Islet of Langerhans (tissue), 1 donor: ENCODE results near the gene MBP.
"Not testable (repeated sequence)": the region's sequence is repeated elsewhere in the genome, so short reads cannot be mapped to it uniquely, and the experiment has no call there.

Experiments
- FAIRE-seq: peaks from one replicate; lab custom pipeline; 2011; peaks lifted over from hg19 to GRCh38; lab: Jason Lieb, UNC

Gene MBP

DNA sequence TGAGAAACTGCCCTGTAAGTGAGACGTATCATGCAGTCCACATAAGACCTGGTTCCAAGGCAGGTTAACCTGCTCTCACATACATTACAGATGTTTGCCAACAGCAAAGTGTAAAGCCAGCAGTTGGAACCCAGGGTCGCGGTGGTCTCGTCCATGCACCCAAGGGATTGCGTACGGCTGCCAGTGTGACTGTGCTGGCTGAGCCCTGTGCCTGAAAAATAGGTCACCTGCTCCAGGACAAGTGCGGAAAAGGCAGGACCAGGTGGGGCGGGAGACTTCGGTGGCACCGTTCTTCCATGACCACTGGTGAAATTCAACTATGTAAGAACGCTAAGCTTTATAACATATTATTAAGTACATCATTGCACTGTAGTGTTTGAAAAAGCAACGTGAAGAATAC, 110.5 kb downstream of the MBP start:
- no peak for FAIRE-seq

DNA sequence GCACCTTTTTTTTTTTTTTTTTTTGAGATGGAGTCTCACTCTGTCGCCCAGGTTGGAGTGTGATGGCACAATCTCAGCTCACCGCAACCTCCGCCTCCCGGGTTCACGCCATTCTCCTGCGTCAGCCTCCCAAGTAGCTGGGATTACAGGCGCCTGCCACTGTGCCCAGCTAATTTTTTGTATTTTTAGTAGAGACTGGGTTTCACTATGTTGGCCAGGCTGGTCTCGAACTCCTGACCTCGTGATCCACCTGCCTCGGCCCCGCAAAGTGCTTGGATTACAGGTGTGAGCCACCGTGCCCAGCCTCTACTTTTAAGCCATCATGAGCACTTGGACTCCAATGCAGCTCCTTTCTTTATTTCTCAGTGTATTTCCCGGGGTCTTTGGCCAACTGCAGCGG, 111.1 kb downstream of the MBP start:
- not testable (repeated sequence) for FAIRE-seq

DNA sequence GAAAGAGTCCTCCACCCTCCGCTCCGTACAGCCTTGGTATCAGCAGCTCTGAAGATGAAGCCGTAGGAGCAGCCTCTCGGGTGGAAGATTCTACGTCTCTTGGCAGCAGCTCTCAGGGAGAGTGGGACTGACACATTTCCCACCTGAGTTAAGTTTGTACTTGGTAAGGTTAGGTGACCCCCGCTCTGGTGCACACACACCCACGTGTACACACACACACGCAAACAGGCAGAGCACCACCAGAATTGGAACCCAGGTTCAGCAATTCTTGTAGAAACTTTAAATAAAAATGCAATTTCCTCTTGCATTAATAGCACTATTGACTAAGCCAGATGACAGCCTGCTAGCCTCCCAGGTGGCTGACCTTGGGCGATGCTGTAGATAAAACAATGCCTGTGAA, 111.5 kb downstream of the MBP start:
- no peak for FAIRE-seq

DNA sequence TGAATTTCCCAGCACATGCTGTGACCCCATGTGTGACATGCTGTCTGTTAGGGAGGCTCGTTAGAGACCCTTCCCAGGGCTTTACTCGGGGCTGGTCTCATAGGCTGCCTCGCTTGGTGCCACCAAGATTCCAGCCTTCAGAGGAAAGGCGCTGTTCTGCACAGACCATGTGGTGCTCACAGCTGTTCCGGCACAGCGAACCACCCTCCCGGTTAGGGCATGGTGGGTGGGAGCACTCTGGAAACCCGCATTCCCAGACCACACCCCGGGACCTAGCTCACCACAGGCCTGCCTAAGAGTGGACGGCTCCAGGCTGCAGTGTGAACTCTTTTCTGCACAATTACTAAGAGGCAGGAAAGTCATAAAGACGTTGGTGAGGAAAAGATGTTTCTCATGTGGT, 112.0 kb downstream of the MBP start:
- FAIRE-seq = no peak

DNA sequence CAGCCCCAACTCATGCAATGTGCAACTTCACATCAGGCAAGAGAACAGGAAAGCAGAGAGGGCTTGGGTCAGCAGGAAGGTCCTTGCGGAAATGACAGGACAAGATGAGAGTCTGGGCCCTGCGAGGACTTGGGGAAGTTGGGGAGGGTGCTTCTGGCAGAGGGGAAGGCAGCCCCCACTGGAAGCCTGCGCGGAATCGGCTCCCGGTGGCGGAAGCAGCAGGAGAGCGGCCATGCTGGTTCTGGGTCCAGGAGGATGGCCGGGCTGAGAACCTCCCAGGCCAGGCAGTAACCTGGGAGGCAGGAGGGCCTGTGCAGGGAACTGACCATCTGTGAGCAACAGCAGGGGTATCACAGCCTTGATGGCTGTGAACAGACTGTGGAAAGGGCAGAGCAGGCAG, 112.9 kb downstream of the MBP start:
- FAIRE-seq = no peak

DNA sequence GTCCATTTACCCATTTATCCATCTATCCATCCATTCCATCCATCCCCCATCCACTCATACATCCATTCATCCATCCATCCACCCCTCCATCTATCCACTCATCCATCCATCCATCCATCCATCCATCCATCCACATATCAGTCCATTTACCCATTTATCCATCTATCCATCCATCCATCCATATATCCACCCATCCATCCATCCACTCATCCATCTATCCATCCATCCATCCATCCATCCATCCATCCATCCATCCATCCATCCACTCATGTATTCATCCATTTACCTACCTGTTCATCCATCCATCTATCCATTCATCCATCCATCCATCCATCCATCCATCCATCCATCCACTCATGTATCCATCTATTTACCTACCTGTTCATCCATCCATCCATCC, 113.9 kb downstream of the MBP start:
- not testable (repeated sequence) for FAIRE-seq

DNA sequence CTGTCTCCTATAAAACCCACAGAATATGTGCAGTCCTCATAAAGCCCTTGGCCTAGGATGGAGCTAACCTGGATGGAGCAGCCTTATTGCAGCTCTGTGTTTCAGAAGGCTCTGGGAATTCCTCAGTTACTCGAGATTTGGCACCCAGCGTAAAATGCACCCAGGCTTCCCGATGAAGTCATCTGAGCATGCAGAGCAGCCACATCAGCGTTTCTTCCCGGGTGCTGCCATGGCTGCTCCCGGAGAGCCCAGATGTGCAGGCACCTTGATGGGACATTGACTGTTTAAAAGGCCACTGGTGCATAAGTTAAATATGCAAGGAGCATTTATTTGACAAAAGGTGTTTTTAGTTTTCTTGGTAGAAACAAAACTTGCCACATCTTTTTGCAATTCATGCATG, 115.2 kb downstream of the MBP start:
- no peak for FAIRE-seq

DNA sequence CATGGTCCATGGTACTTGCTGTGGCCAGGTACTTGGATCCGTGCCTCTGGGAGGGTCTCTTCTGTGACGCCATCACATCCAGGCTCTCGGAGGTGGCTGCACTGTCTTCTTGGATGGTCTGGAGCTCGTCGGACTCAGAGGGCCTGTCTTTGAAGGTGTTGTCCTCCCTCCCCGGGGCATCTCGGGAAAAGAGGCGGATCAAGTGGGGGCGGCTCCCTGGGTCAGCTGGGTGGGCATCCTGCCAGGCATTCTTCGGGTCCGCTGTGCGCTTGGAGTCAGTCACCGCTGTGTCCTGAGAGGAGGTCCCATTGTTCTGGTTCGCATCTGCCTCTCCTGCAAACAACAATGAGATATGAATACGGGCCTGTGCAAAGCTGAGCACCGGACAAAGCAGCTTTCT, 115.6 kb downstream of the MBP start:
- FAIRE-seq = no peak

DNA sequence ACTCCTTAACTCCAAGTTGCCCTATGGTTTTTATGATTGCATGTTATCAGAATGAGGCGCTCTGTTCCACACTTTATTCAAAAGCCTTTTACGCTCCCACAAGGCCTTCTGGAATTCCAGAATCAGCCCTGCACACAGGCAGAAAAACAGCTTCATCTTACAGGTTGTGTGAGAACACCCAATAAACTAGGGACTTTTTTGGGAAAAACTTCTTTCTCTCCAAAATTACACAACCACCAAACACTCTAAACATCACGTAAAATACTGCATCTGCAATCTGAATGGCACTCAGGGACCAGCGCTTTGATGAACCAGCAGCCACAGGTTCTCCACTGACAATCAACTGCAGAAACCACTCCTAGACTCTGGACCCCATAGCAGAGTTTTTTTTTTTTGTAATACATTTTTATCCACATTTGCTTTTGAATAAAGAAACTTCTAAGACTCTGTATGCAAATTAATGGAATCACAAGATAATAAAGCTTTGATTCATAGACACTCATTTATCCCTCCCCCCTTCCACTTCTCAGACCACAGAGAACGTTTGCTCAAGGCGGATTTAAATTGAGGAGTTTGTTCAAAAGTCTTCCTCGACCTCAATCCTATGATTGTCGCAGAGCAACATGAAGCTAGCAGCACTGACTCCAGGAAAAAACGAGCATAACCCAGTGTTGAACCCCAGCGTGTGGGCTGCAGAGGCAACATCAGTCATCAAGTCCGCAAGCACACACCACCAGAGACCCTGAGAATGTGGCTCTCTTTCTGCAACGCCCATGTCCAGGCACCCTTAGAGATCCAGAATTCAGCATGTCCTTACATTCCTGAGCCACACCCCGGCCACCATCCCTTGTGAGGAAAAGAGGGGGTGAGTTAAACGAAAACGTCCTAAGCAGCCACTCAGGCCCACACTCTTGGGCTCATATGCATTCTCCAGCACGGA, 116.5 kb downstream of the MBP start:
- FAIRE-seq = no peak

DNA sequence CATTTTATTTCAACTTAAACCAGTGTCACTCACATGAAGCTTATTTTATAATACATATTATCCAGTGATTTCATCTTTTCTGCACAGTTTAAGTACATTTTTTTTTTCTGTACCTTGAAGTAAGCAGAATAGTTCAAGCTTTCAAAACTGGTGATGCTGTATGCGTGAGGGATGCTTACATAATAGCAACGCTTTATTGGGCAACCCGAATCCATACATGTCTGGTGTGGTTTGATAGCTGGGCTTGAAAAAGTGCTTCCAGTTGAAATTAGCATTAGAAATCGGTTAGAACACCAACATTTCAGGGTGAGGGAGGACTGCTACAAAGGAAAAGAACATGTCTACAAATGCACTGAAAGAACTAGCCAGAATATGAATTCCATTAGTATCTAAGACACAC, 117.4 kb downstream of the MBP start:
- no peak for FAIRE-seq

DNA sequence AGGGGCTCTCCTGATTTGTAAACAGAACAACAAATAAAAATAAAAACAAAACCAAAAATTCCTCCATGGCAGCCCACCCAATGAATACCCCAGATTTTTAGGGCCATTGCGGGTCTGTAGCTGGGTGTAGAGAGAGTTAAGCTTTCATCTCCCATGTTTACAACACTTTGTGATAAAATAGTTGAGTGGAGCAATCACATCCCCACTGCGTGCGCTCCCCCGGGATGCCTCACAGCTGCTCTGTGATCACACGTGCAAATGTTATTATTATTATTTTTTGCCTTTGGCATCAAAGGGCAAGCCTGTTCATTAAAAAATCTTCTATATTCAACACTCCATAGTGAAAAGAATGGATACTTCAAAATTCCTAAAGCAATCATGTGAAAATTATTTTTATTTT, 118.0 kb downstream of the MBP start:
- no peak for FAIRE-seq

DNA sequence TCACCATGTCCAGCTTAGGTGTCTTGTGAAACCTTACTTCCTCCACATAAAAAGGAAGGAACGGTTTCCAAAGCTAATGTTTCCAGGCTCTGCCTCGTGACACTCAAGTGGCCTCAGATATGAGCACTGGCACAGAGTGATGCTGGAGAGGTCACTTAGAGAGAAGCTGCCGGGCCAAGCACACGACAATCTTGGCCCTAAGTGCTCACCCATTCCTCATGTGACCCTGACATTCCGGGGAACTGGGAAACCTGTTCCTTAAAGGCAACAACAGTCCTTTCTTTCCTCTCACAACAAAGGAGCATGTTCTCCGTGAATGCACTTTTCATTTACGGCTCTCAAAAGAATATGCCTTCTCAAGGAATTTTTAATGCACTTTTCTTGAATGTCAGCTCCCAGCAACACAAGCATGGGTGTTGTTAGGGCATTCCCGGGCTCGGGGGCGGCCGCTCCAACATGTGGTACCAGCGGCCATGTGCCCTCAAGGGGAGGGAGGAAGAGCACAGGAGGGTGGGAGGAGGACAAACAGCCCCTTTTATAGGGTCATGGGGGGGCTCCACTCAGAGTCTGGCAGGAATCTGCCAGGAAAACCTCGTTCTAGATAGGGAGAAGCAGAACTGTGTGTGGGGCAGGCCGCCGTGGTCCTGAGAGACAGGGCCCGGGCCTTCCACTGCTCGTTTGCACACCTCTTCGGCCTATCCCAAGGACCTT, 118.6 kb downstream of the MBP start:
- FAIRE-seq = no peak

DNA sequence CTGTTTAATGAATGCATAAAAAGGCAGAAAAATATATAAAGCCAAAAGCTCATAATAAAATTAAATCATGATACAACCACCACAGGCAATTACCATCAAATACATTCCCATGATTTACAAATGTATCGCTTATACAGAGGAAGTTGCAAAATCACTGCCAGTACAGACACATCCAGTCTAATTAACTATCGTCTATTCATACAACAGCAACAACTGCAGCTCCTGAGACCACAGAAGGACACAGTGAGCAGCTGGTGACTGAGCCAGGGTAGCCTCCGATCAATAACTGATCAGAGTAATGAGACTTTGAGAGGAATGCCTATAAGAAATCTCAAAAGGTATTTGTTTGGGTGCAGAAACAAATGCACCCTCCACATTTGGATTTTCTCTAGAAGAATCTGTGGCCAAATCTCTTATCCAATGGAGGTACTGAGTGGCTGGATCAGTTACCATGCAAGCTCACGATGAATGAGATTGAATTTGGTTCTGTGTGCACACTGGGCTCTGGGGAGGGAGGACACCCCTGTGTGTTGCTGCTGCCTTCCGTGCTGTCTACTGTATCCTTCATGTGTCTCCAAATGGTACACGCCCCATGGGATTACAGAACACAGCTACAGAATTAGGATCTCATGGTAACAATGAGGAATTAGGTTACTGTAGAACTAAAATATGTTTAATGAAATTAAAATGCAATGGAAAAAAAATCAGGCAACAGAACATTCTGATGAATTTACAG, 119.6 kb downstream of the MBP start:
- FAIRE-seq = no peak

DNA sequence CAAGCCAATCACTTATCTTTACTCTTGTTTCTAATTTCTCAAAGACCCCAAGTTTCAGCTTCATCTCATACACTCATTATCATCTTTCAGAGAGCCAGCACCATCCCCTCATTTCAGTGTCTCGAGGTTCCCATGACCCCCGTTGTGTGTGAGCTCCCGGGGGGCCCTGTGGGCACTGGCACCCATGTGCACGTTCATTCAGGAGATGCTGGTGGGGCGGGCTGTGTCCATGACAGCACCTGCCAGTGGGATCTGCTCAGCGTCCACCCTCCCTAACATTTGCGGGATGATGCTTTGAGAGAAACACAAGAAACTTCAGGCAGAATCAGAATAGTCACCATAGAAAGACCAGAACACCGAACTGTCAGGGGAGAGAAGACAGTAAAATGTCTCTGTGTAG, 120.5 kb downstream of the MBP start:
- no peak for FAIRE-seq

DNA sequence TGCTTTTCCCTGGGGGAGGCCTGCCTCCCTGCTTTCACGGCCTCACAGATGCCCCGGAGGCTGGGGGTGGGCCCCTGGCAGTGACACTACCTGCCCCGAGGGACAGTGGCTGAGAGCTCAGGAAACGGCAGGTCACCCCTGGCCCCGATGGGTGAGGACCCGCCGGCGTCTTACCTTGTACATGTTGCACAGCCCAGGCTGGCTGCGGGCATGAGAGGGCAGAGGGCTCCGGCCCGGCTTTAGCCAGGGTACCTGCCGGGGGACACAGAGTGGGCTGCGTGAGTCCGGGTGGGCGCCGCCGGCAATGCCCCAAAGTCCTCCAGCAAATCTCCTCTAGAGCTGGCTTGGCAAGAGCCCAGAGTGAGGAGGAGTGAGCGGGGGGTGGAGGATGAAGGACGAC, 122.9 kb downstream of the MBP start:
- FAIRE-seq = no peak

DNA sequence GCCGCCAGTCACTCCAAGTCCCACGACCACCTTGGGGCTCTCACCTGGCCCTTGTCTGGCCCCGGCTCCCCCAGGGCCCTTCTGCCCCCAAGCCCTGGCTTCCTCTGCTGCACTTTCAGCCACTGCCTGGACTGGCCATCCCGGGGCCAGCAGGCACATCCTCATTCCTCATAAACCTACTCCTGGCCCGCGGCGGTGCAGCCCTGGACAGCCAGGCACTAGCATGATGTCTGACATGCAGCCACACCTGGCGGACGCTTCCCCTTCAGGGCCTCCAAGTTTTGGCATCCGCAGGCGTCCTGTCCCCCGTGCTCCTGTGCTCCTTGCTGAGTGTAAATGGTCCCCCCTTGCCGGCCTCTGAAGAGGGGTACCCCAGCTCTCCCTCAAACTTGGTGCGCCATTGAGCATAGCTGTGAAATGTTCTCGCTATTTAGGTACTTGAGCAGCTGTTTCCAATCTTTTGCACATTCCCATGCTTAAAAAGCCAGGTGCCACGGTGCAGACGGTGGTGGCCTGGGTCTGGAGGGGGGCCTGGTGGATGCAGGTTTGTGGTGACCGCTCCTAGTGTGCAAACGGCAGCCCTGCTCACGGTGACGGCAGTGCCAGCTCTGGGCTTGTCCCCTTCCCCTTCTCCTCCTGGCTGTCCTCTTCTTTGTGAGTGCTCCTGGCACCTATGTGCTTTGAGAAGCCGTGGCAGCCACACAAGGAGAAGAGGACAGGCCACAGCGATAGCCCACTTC, 123.8 kb downstream of the MBP start:
- no peak for FAIRE-seq

DNA sequence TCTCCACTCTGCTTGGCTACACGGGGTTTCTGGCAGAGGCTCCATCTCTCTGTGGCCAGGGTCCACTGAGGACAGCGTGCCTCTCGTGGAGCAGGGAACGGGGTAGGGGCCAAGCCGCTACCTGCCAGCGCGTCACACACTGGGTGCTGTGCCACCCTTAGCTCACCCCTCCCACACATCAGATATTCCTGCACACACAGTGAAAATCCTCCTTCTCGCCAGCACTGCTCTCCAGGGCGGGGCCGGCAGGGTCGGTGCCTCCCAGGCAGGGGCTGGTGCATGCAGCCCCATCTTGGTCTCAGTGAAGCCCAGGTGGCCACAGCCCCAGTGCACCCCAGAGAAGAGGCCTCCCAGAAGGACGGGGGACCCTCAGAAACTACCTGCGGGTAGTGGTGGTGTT, 124.6 kb downstream of the MBP start:
- no peak for FAIRE-seq

DNA sequence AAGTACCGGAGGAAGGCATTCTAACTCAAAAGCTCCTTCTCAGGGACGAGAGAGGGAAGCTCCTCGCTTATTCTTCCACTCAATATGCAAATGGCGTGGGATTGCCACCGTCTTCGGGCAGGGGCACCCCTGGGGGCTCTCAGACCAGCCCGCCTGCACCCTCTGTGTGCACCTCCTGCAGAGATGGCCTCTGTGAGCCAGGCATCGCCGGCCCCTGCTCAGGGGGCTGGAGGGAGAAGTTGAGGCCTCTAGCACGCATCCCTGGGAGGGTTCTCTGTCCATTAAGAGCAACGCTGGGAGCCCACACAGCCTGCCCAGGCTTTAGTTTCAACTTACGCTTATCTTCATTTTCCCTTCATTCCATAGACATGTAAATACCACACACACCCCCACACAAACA, 125.3 kb downstream of the MBP start:
- FAIRE-seq = no peak

DNA sequence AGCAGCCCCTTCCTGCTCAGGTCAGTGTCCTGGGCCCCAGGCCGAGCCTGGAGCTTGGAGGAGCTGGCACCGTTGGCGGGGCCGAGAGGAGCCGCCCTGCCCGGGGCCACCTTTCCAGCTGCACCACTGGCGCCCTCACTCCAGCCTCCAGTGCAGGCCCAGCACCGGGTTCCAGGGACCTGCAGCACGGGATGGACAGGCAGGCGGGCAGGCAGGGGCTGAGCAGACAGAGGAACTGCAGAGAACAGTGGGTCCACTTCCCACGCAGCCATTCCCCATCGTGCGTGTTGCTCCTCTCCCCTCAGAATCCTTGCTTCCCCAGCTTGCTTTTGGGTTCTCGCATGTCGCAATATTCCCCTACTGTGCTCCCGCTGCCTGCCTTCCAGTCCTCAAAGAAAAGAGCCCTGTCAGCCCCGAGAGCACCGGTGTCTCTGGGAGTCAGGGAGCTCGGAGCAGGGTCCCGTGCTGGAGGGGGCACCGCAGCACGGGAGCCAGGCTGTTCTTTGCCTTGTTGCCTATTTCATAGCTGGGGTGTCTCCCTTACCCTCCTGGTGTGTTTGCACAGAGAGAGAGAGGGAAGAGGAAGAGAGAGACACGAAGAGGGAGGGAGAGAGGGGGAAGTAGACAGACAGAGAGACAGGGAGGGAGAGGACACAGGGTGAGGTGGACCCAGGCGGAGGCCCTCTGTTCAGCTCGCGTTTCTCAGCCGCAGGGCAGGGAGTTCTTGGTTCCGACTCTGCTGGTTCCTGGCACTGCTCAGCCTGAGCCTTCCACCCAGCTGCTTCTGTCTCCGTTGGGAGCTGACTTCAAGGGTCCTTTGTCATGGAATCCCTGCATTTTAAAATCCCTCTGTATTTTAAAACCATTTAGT, 126.0 kb downstream of the MBP start:
- FAIRE-seq = no peak

DNA sequence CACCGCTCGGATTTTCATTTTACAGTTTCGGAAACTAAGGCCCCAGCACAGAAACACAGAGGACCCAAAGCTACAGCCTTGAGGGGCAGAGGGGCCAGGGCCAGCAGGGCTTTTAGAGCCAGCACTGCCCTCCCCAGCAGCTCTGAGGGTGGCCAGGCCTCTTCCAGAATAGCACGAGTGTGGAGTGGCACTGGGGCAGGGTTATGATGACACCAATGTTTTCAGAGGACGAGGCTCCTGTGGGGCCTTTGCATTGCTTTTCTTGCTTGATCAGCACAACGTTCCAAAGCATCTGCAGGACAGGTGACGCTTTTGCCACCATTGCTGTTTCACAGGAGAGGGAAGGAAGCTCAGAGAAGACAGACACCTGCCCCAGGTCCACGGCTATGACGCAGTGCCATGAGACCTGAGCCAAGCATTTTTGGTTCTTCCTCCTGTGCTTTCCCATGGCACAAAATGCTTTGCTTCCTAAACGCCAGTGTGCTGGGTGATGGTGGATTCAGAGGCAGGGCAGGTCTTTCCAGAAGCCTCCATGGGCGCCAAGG, 126.9 kb downstream of the MBP start:
- FAIRE-seq = no peak
